BLaER1 treated with 17β-estradiol and CSF1 and Interleukin-3, amounts not matched to agents 10 nM and 100 nM (cell line): ENCODE data around the gene KLF6.

Experiments used
- H3K27ac ChIP-seq, 11 experiments: shearing (Covaris generic); formaldehyde crosslinking; 2 replicates each; pipeline ENCODE4 v1.8.1; 2022
- H3K27me3 ChIP-seq, 11 experiments: shearing (Covaris generic); formaldehyde crosslinking; 2 replicates each; pipeline ENCODE4 v1.8.1; 2022
- H3K36me3 ChIP-seq, 11 experiments: shearing (Covaris generic); formaldehyde crosslinking; 2 replicates each; pipeline ENCODE4 v1.8.1; 2022
- H3K4me1 ChIP-seq, 10 experiments: shearing (Covaris generic); formaldehyde crosslinking; 2 replicates each; pipeline ENCODE4 v1.8.1; 2022
- H3K4me2 ChIP-seq, 11 experiments: shearing (Covaris generic); formaldehyde crosslinking; 2 replicates each; pipeline ENCODE4 v1.8.1; 2022
- H3K4me3 ChIP-seq, 10 experiments: shearing (Covaris generic); formaldehyde crosslinking; 2 replicates each; pipeline ENCODE4 v1.8.1; 2022
- H3K9ac ChIP-seq, 11 experiments: shearing (Covaris generic); formaldehyde crosslinking; 2 replicates each; pipeline ENCODE4 v1.8.1; 2022
- H3K9me3 ChIP-seq, 11 experiments: shearing (Covaris generic); formaldehyde crosslinking; replicated peaks in 1 of 11; 2 replicates each; pipeline ENCODE4 v1.8.1; 2022
- H4K20me1 ChIP-seq, 11 experiments: shearing (Covaris generic); formaldehyde crosslinking; 2 replicates each; pipeline ENCODE4 v1.8.1; 2022
- Cebpa-rat ChIP-seq, 11 experiments: shearing (Covaris generic); IDR thresholded peaks; 2 replicates each; pipeline ENCODE4 v1.8.1; 2022

The KLF6 gene

DNA sequence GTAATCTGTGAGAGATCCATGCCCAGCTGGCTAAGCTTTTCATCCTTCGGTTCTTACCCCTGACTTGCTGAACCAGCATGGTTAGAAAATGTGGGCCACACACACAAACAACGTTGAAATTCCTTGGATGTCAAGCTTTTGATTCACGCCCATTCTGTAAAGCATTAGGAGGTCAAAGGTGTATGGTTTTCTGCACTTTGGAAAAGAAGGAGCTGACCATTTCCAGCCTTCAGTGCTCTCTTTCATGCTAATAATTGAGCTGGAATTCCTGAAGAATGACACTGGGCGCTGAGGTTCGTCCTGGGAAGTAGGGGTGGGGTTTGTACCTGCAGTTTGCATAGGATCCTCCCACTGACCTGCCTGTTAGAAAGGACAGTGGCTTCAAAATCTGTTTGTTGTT, 23.1 kb downstream of the KLF6 start:
- no peak overlapping the region for H3K4me3 ChIP-seq
- H3K4me2 ChIP-seq, result peak overlapping the region in 1 of 11 experiments; percentile 40; a peak in 1 of 22 replicates
- H3K36me3 ChIP-seq, result no peaks in the 10 kb centered on the region
- H3K27ac ChIP-seq, result no peak overlapping the region
- H3K4me1 ChIP-seq, result peaks cover 33 to 66% (median 41%) of the 10 kb centered on the region in 10 experiments
- H4K20me1 ChIP-seq, result no peaks in the 10 kb centered on the region
- H3K9ac ChIP-seq, result no peak overlapping the region
- H3K9me3 ChIP-seq, result peaks cover 0 to 10% (median 4%) of the 10 kb centered on the region in 11 experiments; a peak in 1 of 22 replicates
- H3K27me3 ChIP-seq, result no peaks in the 10 kb centered on the region
- no peak for TF ChIP-seq Cebpa-rat (IDR thresholded peaks at IDR 0.05)

- no peaks in the 10 kb centered on the region for H4K20me1 ChIP-seq
- peak overlapping the region in 9 of 11 experiments; percentile 2 to 47 (median 18); a peak in 11 of 22 replicates for H3K4me2 ChIP-seq
- H3K27ac ChIP-seq, result no peak overlapping the region
- TF ChIP-seq Cebpa-rat (IDR thresholded peaks at IDR 0.05), result no peak
- no peaks in the 10 kb centered on the region for H3K27me3 ChIP-seq
- H3K36me3 ChIP-seq, result no peaks in the 10 kb centered on the region
- H3K9ac ChIP-seq, result no peak overlapping the region
- H3K4me3 ChIP-seq, result no peak overlapping the region
- peaks cover 0 to 10% (median 4%) of the 10 kb centered on the region in 11 experiments; a peak in 1 of 22 replicates for H3K9me3 ChIP-seq
- H3K4me1 ChIP-seq, result peaks cover 31 to 67% (median 38%) of the 10 kb centered on the region in 10 experiments
These were observed 23.9 kb downstream of the KLF6 start for GRCh38 chr10:3761021-3761686.

- no peak overlapping the region for H3K27ac ChIP-seq
- TF ChIP-seq Cebpa-rat (IDR thresholded peaks at IDR 0.05), result no peak
- no peak overlapping the region for H3K4me3 ChIP-seq
- H3K36me3 ChIP-seq, result no peaks in the 10 kb centered on the region
- H3K4me2 ChIP-seq, result peak overlapping the region in 7 of 11 experiments; percentile 1 to 47 (median 18); a peak in 10 of 22 replicates
- H4K20me1 ChIP-seq, result no peaks in the 10 kb centered on the region
- H3K4me1 ChIP-seq, result peaks cover 20 to 67% (median 28%) of the 10 kb centered on the region in 10 experiments
- H3K9ac ChIP-seq, result no peak overlapping the region
- peaks cover 0 to 10% (median 4%) of the 10 kb centered on the region in 11 experiments; a peak in 1 of 22 replicates for H3K9me3 ChIP-seq
- no peaks in the 10 kb centered on the region for H3K27me3 ChIP-seq
These were observed 24.9 kb downstream of the KLF6 start for GRCh38 chr10:3760083-3760482.

DNA sequence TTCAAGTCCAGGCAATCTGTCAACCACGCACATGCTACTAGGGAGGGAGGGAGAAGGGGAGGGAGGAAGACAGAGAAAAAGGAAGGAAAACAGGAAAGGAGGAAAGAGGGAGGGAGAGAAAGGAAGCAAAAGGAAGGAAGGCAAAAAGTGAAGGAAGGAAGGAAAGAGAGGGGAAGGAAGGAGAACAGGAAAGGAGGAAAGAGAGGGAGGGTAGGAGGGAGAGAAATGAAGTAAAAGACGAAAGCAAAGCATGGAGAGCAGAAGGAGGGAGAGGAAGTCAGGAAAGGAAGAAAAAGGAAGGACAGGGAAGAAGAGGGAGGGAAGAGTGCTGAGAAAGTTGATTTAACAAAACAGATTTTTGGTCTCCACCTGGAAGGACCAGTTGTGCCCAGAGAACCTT, 25.6 kb downstream of the KLF6 start:
- no peaks in the 10 kb centered on the region for H3K27me3 ChIP-seq
- peaks cover 0 to 10% (median 4%) of the 10 kb centered on the region in 11 experiments; a peak in 1 of 22 replicates for H3K9me3 ChIP-seq
- H3K4me1 ChIP-seq, result peaks cover 14 to 67% (median 21%) of the 10 kb centered on the region in 10 experiments
- H4K20me1 ChIP-seq, result no peaks in the 10 kb centered on the region
- H3K36me3 ChIP-seq, result no peaks in the 10 kb centered on the region
- no peak overlapping the region for H3K9ac ChIP-seq
- H3K4me3 ChIP-seq, result no peak overlapping the region
- H3K27ac ChIP-seq, result no peak overlapping the region
- TF ChIP-seq Cebpa-rat (IDR thresholded peaks at IDR 0.05), result no peak
- peak overlapping the region in 2 of 11 experiments; percentile 40 to 47; a peak in 1 of 22 replicates for H3K4me2 ChIP-seq

GRCh38 chr10:3758491-3758970, 26.5 kb downstream of the KLF6 start:
- H3K4me3 ChIP-seq, result no peak overlapping the region
- TF ChIP-seq Cebpa-rat (IDR thresholded peaks at IDR 0.05), result no peak
- no peaks in the 10 kb centered on the region for H4K20me1 ChIP-seq
- H3K36me3 ChIP-seq, result no peaks in the 10 kb centered on the region
- no peak overlapping the region for H3K9ac ChIP-seq
- peaks cover 0 to 10% (median 4%) of the 10 kb centered on the region in 11 experiments; a peak in 1 of 22 replicates for H3K9me3 ChIP-seq
- H3K27me3 ChIP-seq, result no peaks in the 10 kb centered on the region
- H3K4me1 ChIP-seq, result peaks cover 7 to 58% (median 13%) of the 10 kb centered on the region in 10 experiments; a peak in 15 of 20 replicates
- no peak overlapping the region for H3K4me2 ChIP-seq
- no peak overlapping the region for H3K27ac ChIP-seq

- no peak overlapping the region for H3K9ac ChIP-seq
- H3K4me1 ChIP-seq, result peaks cover 8 to 53% (median 14%) of the 10 kb centered on the region in 10 experiments; a peak in 17 of 20 replicates
- no peaks in the 10 kb centered on the region for H3K36me3 ChIP-seq
- H4K20me1 ChIP-seq, result no peaks in the 10 kb centered on the region
- H3K27me3 ChIP-seq, result no peaks in the 10 kb centered on the region
- TF ChIP-seq Cebpa-rat (IDR thresholded peaks at IDR 0.05), result no peak
- no peak overlapping the region; a peak in 1 of 22 replicates for H3K4me2 ChIP-seq
- no peak overlapping the region for H3K4me3 ChIP-seq
- H3K27ac ChIP-seq, result no peak overlapping the region
- H3K9me3 ChIP-seq, result peaks cover 0 to 10% (median 4%) of the 10 kb centered on the region in 11 experiments; a peak in 1 of 22 replicates
These were observed 27.1 kb downstream of the KLF6 start for GRCh38 chr10:3757638-3758490.

- no peak overlapping the region for H3K9ac ChIP-seq
- no peak overlapping the region for H3K4me2 ChIP-seq
- no peak overlapping the region for H3K27ac ChIP-seq
- H3K4me3 ChIP-seq, result no peak overlapping the region
- TF ChIP-seq Cebpa-rat (IDR thresholded peaks at IDR 0.05), result no peak
- H3K36me3 ChIP-seq, result no peaks in the 10 kb centered on the region
- H3K9me3 ChIP-seq, result peaks cover 0 to 10% (median 4%) of the 10 kb centered on the region in 11 experiments; a peak in 1 of 22 replicates
- no peaks in the 10 kb centered on the region for H3K27me3 ChIP-seq
- peaks cover 11 to 53% (median 20%) of the 10 kb centered on the region in 10 experiments for H3K4me1 ChIP-seq
- H4K20me1 ChIP-seq, result no peaks in the 10 kb centered on the region
These were observed 27.8 kb downstream of the KLF6 start for GRCh38 chr10:3757250-3757637.

- TF ChIP-seq Cebpa-rat (IDR thresholded peaks at IDR 0.05), result no peak
- H3K36me3 ChIP-seq, result no peaks in the 10 kb centered on the region
- no peak overlapping the region for H3K27ac ChIP-seq
- peak overlapping the region in 3 of 11 experiments; percentile 29 to 54 (median 45); a peak in 6 of 22 replicates for H3K4me2 ChIP-seq
- no peaks in the 10 kb centered on the region for H4K20me1 ChIP-seq
- H3K27me3 ChIP-seq, result no peaks in the 10 kb centered on the region
- H3K9me3 ChIP-seq, result peaks cover 0 to 10% (median 4%) of the 10 kb centered on the region in 11 experiments; a peak in 1 of 22 replicates
- H3K4me1 ChIP-seq, result peaks cover 16 to 45% (median 26%) of the 10 kb centered on the region in 10 experiments
- H3K4me3 ChIP-seq, result no peak overlapping the region
- no peak overlapping the region for H3K9ac ChIP-seq
These were observed 28.7 kb downstream of the KLF6 start for GRCh38 chr10:3756360-3756740.
